Measurements from ENCODE around the gene MYO16.

- TF ChIP-seq CTCF (IDR thresholded peaks at IDR 0.05) (no peak), ZFX (IDR thresholded peaks at IDR 0.05; ENCODE audit: borderline replicate concordance) (no peak)
Observed at GRCh38 chr13:109191413-109191812, 562.0 kb downstream of the MYO16 start.
